H9 (cell line): ENCODE results near the gene NIN. TPM values are rescaled to one million over a fixed set of nuclear protein-coding genes. Genes with fewer than 3 reads are reported as not detected.

Experiments
- DNase-seq: peaks from one replicate; pipeline ENCODE4 v3.0.0-alpha.2; 2017
- H2AFZ ChIP-seq: one replicate; pipeline ENCODE4 v1.6.1; 2013; ENCODE audit warnings: mild to moderate bottlenecking, low read length, control low read depth, moderate library complexity
- H2AK5ac ChIP-seq: 2 replicates; pipeline ENCODE4 v1.6.1; 2013; ENCODE audit warnings: low read length, control low read depth, mixed read lengths; ENCODE audit not compliant: insufficient read length
- H2BK120ac ChIP-seq: one replicate; pipeline ENCODE4 v1.6.1; 2013; ENCODE audit warnings: low read depth, mild to moderate bottlenecking, low read length, control low read depth, inconsistent platforms; ENCODE audit not compliant: poor library complexity, severe bottlenecking
- H2BK12ac ChIP-seq: 2 replicates; pipeline ENCODE4 v1.6.1; 2013; ENCODE audit warnings: low read length, control low read depth, mixed read lengths, low read depth; ENCODE audit not compliant: insufficient read length
- H2BK15ac ChIP-seq: 2 replicates; pipeline ENCODE4 v1.6.1; 2013; ENCODE audit warnings: low read depth, low read length, control low read depth
- H2BK20ac ChIP-seq: one replicate; pipeline ENCODE4 v1.6.1; 2013; ENCODE audit warnings: low read depth, mild to moderate bottlenecking, low read length, control low read depth, inconsistent platforms; ENCODE audit not compliant: poor library complexity, severe bottlenecking
- H2BK5ac ChIP-seq: 2 replicates; pipeline ENCODE4 v1.6.1; 2013; ENCODE audit warnings: low read length, control low read depth, mixed read lengths; ENCODE audit not compliant: insufficient read length
- H3K14ac ChIP-seq: 2 replicates; pipeline ENCODE4 v1.6.1; 2013; ENCODE audit warnings: low read length, control low read depth; ENCODE audit not compliant: insufficient read depth
- H3K18ac ChIP-seq: 2 replicates; pipeline ENCODE4 v1.6.1; 2013; ENCODE audit warnings: low read depth, mild to moderate bottlenecking, mixed read lengths, low read length, control low read depth; ENCODE audit not compliant: insufficient read length
- H3K23ac ChIP-seq: 2 replicates; pipeline ENCODE4 v1.6.1; 2013; ENCODE audit warnings: low read length, control low read depth, mixed read lengths, low read depth; ENCODE audit not compliant: insufficient read length
- H3K23me2 ChIP-seq: 2 replicates; pipeline ENCODE4 v1.6.1; 2013; ENCODE audit warnings: low read depth, mild to moderate bottlenecking, mixed read lengths, low read length, control low read depth; ENCODE audit not compliant: insufficient read length, poor library complexity, severe bottlenecking
- H3K27ac ChIP-seq: 2 replicates; pipeline ENCODE4 v1.5.1; 2013; ENCODE audit warnings: low read length, control low read depth, mixed read lengths, low read depth; ENCODE audit not compliant: insufficient read length
- H3K27me3 ChIP-seq: 2 replicates; pipeline ENCODE4 v1.6.1; 2013; ENCODE audit warnings: low read length, control low read depth, inconsistent platforms; ENCODE audit not compliant: insufficient read depth
- H3K4ac ChIP-seq: 2 replicates; pipeline ENCODE4 v1.6.1; 2013; ENCODE audit warnings: low read depth, mild to moderate bottlenecking, control low read depth, inconsistent platforms, low read length, moderate library complexity
- H3K4me1 ChIP-seq: 2 replicates; pipeline ENCODE4 v1.6.1; 2013; ENCODE audit warnings: low read length, control low read depth, inconsistent platforms; ENCODE audit not compliant: insufficient read depth
- H3K4me2 ChIP-seq: 2 replicates; pipeline ENCODE4 v1.6.1; 2013; ENCODE audit warnings: low read length, control low read depth, mixed read lengths; ENCODE audit not compliant: insufficient read length, insufficient read depth
- H3K56ac ChIP-seq: 2 replicates; pipeline ENCODE4 v1.6.1; 2013; ENCODE audit warnings: low read depth, mild to moderate bottlenecking, mixed read lengths, low read length, control low read depth; ENCODE audit not compliant: insufficient read length
- H3K79me1 ChIP-seq: 2 replicates; pipeline ENCODE4 v1.6.1; 2013; ENCODE audit warnings: low read depth, mild to moderate bottlenecking, moderate library complexity, low read length, control low read depth, inconsistent platforms; ENCODE audit not compliant: insufficient read depth, poor library complexity, severe bottlenecking
- H3K79me2 ChIP-seq: 2 replicates; pipeline ENCODE4 v1.6.1; 2013; ENCODE audit warnings: low read length, control low read depth, inconsistent platforms; ENCODE audit not compliant: insufficient read depth
- H3K9ac ChIP-seq: 2 replicates; pipeline ENCODE4 v1.6.1; 2013; ENCODE audit warnings: low read length, control low read depth, mixed read lengths; ENCODE audit not compliant: insufficient read length; ENCODE audit errors: extremely low read depth
- H3K9me3 ChIP-seq: one replicate; pipeline ENCODE4 v1.6.1; 2013; ENCODE audit warnings: low read depth, low read length, inconsistent platforms; ENCODE audit not compliant: control insufficient read depth
- H3T11ph ChIP-seq: one replicate; pipeline ENCODE4 v1.6.1; 2013; ENCODE audit warnings: mild to moderate bottlenecking, low read length, control low read depth, inconsistent platforms
- H4K20me1 ChIP-seq: one replicate; pipeline ENCODE4 v1.6.1; 2013; ENCODE audit not compliant: control insufficient read depth, insufficient read length, insufficient read depth
- H4K5ac ChIP-seq: 2 replicates; pipeline ENCODE4 v1.6.1; 2013; ENCODE audit warnings: low read depth, mild to moderate bottlenecking, mixed read lengths, low read length, control low read depth; ENCODE audit not compliant: insufficient read length
- H4K8ac ChIP-seq: replicated peaks from 2 replicates; pipeline ENCODE4 v1.6.1; 2013; ENCODE audit warnings: low read length, control low read depth, mixed read lengths, low read depth; ENCODE audit not compliant: insufficient read length
- H4K91ac ChIP-seq: 2 replicates; pipeline ENCODE4 v1.6.1; 2013; ENCODE audit warnings: low read depth, mild to moderate bottlenecking, moderate library complexity, mixed read lengths, low read length, control low read depth; ENCODE audit not compliant: insufficient read length
- H3K27ac Mint-ChIP-seq, 3 experiments: 2 replicates in 2 of 3; 3 replicates in 1 of 3; pipeline ENCODE4 v1.8.0; 2020 to 2021; ENCODE audit warnings: mixed read lengths in 3 of 3, mild to moderate bottlenecking in 1 of 3, moderate library complexity in 1 of 3
- H3K27me3 Mint-ChIP-seq: 2 replicates; pipeline ENCODE4 v1.8.0; 2021; ENCODE audit warnings: low read depth, mild to moderate bottlenecking, moderate library complexity, mixed read lengths
- H3K36me3 Mint-ChIP-seq, 3 experiments: 2 replicates in 2 of 3; 3 replicates in 1 of 3; pipeline ENCODE4 v1.8.0; 2020 to 2021; ENCODE audit warnings: low read depth in 3 of 3, mixed read lengths in 3 of 3; ENCODE audit not compliant: insufficient read depth in 1 of 3
- H3K4me1 Mint-ChIP-seq, 2 experiments: 2 replicates each; pipeline ENCODE4 v1.8.0; 2020; ENCODE audit warnings: mixed read lengths in 2 of 2
- H3K4me3 Mint-ChIP-seq, 2 experiments: 2 replicates in 1 of 2; 3 replicates in 1 of 2; pipeline ENCODE4 v1.8.0; 2020 to 2021; ENCODE audit warnings: mild to moderate bottlenecking in 2 of 2, mixed read lengths in 2 of 2, moderate library complexity in 1 of 2
- H3K9me3 Mint-ChIP-seq, 2 experiments: 2 replicates in 1 of 2; 3 replicates in 1 of 2; pipeline ENCODE4 v1.8.0; 2020; ENCODE audit warnings: mild to moderate bottlenecking in 2 of 2, mixed read lengths in 2 of 2, moderate library complexity in 1 of 2
- CTCF ChIP-seq: fragments of 200-600 bp; sonication (generic); conservative IDR thresholded peaks from 3 replicates; pipeline ENCODE4 v1.8.0; 2021; ENCODE audit warnings: antibody characterized with exemption, mild to moderate bottlenecking
- WGBS: extraction: QIAGEN DNeasy Blood & Tissue Kit; methylation state at CpG from one replicate; pipeline ENCODE4 v1.1.7; 2013; ENCODE audit warnings: missing lambda C conversion rate, low lambda C conversion rate, mixed read lengths; ENCODE audit not compliant: insufficient read length; ENCODE audit errors: extremely low coverage; 5-methylcytosine and 5-hydroxymethylcytosine counted together
- total RNA-seq: library from RNA; stranded (reverse); gene quantifications from 2 replicates; pipeline ENCODE4 v1.2.1, GENCODE V29; 2021

Gene NIN
- total RNA-seq, 1 experiment from 2014 or later: 18.4 TPM

DNA sequence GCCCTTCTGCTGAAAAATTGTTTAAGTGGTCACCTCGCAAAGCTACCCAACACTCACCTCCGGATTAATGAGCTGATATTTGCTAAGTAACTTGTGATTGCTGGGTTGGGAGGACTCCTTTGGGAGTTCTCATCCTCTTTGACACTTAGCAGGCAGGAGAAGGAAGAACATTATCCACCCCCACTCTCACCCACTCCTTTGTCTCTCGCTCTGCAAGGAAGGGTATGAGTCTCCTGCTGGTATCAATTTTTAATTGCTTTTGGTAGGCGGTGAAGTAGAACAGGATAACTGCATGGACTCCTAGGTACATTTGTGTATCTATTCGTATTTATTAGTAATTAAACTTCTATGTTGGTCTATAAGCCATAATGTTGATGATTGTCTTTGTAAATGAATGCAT lies 34.0 kb upstream of the NIN start:
- no peak overlapping the region for H2BK15ac ChIP-seq
- no peak overlapping the region for H3K23ac ChIP-seq
- Mint-ChIP-seq H3K36me3 (no peaks in the 10 kb centered on the region), H3K27ac (no peak overlapping the region), H3K4me3 (no peak overlapping the region), H3K9me3 (no peaks in the 10 kb centered on the region), H3K4me1 (peaks cover 23% of the 10 kb centered on the region in 2 experiments), H3K27me3 (peaks cover 12% of the 10 kb centered on the region)
- H4K5ac ChIP-seq: no peak overlapping the region
- H4K91ac ChIP-seq: no peak overlapping the region
- H3K56ac ChIP-seq: no peak overlapping the region
- H3K27me3 ChIP-seq: no peaks in the 10 kb centered on the region
- no peak overlapping the region for H3K14ac ChIP-seq
- peaks cover 4% of the 10 kb centered on the region for H3K4me1 ChIP-seq
- H3K23me2 ChIP-seq: no peaks in the 10 kb centered on the region
- DNase-seq: no peak
- no peak overlapping the region for H3K9ac ChIP-seq
- WGBS: no CpG with 5 or more reads among the region's 5 CpGs
- H2BK12ac ChIP-seq: no peak overlapping the region
- no peak overlapping the region for H2AFZ ChIP-seq
- no peak overlapping the region for H2BK5ac ChIP-seq
- no peaks in the 10 kb centered on the region for H3K79me1 ChIP-seq
- no peak overlapping the region for H3T11ph ChIP-seq
- no peak overlapping the region for H3K4me2 ChIP-seq
- H4K20me1 ChIP-seq: no peaks in the 10 kb centered on the region
- no peak for TF ChIP-seq CTCF
- H3K4ac ChIP-seq: no peak overlapping the region
- H4K8ac ChIP-seq: no peak overlapping the region
- H3K18ac ChIP-seq: no peak overlapping the region
- no peaks in the 10 kb centered on the region for H3K79me2 ChIP-seq
- H3K27ac ChIP-seq: no peak overlapping the region
- H2AK5ac ChIP-seq: no peak overlapping the region
- H2BK120ac ChIP-seq: no peak overlapping the region
- H3K9me3 ChIP-seq: no peaks in the 10 kb centered on the region
- H2BK20ac ChIP-seq: no peak overlapping the region
